ENCODE data around the gene GAS1. TPM values are rescaled to one million over a fixed set of nuclear protein-coding genes. Genes with fewer than 3 reads are reported as not detected.

GAS1 gene
- total RNA-seq, 1 experiment from 2014 or later, result 0.07 TPM

- ChIA-PET POLR2A (no interaction called here), CTCF (no interaction called here), RAD21 (ENCODE audit: low non-redundant PET in 1 of 2, low total read pairs in 2 of 2, uncharacterized antibody in 2 of 2, unreplicated experiment in 2 of 2) (no interaction called here)
- Histone ChIP-seq H3K9ac (ENCODE audit: low read length) (no peak overlapping the region), H3K27me3 (ENCODE audit: insufficient read depth, low read length) (peaks cover 52% of the 10 kb centered on the region), H3K4me3 (replicated peaks in 1 of 2; ENCODE audit: low read depth in 1 of 2, low read length in 2 of 2) (no peak overlapping the region), H3K9me2 (ENCODE audit: insufficient read depth) (no peaks in the 10 kb centered on the region), H3K27ac (ENCODE audit: low read depth, low read length) (no peak overlapping the region), H2AFZ (ENCODE audit: low read depth, low read length, poor library complexity, severe bottlenecking) (no peak overlapping the region), H3K36me3 (ENCODE audit: control insufficient read depth in 1 of 2, insufficient read depth in 2 of 2, low read length in 2 of 2) (no peaks in the 10 kb centered on the region), H3K4me2 (ENCODE audit: low read length) (no peak overlapping the region), H3K9me3 (ENCODE audit: control insufficient read depth in 1 of 2, insufficient read depth in 1 of 2, low read depth in 1 of 2, low read length in 2 of 2) (no peaks in the 10 kb centered on the region), H3K4me1 (ENCODE audit: control insufficient read depth in 1 of 2, insufficient read depth in 2 of 2, low read length in 2 of 2) (no peaks in the 10 kb centered on the region), H3K79me2 (ENCODE audit: insufficient read depth, low read length) (no peaks in the 10 kb centered on the region), H4K20me1 (ENCODE audit: insufficient read depth) (no peaks in the 10 kb centered on the region)
- TF ChIP-seq POLR2A (IDR thresholded peaks at IDR 0.05; ENCODE audit: borderline replicate concordance, extremely low read depth, insufficient read depth, insufficient read length) (no peak), YY1 (IDR thresholded peaks at IDR 0.05; ENCODE audit: extremely low read depth, insufficient replicate concordance, low read depth, low read length) (no peak), ZNF274 (IDR thresholded peaks at IDR 0.05; ENCODE audit: low read depth, low read length) (no peak), EGR1 (IDR thresholded peaks at IDR 0.05; ENCODE audit: low read depth) (no peak), SRF (IDR thresholded peaks at IDR 0.05; ENCODE audit: low read depth) (no peak), SP1 (IDR thresholded peaks at IDR 0.05; ENCODE audit: low read depth) (no peak), TCF7L2 (IDR thresholded peaks at IDR 0.05; ENCODE audit: borderline replicate concordance, extremely low read depth, insufficient read depth, insufficient read length) (no peak), SIN3A (IDR thresholded peaks at IDR 0.05; ENCODE audit: low read depth) (no peak), REST (IDR thresholded peaks at IDR 0.05; ENCODE audit: low read depth) (no peak)
- TF ChIP-seq, protein P1, sequence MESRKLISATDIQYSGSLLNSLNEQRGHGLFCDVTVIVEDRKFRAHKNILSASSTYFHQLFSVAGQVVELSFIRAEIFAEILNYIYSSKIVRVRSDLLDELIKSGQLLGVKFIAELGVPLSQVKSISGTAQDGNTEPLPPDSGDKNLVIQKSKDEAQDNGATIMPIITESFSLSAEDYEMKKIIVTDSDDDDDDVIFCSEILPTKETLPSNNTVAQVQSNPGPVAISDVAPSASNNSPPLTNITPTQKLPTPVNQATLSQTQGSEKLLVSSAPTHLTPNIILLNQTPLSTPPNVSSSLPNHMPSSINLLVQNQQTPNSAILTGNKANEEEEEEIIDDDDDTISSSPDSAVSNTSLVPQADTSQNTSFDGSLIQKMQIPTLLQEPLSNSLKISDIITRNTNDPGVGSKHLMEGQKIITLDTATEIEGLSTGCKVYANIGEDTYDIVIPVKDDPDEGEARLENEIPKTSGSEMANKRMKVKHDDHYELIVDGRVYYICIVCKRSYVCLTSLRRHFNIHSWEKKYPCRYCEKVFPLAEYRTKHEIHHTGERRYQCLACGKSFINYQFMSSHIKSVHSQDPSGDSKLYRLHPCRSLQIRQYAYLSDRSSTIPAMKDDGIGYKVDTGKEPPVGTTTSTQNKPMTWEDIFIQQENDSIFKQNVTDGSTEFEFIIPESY (IDR thresholded peaks at IDR 0.05; ENCODE audit: extremely low read depth, insufficient replicate concordance, low read length), result no peak
- TF ChIP-seq, protein P2, sequence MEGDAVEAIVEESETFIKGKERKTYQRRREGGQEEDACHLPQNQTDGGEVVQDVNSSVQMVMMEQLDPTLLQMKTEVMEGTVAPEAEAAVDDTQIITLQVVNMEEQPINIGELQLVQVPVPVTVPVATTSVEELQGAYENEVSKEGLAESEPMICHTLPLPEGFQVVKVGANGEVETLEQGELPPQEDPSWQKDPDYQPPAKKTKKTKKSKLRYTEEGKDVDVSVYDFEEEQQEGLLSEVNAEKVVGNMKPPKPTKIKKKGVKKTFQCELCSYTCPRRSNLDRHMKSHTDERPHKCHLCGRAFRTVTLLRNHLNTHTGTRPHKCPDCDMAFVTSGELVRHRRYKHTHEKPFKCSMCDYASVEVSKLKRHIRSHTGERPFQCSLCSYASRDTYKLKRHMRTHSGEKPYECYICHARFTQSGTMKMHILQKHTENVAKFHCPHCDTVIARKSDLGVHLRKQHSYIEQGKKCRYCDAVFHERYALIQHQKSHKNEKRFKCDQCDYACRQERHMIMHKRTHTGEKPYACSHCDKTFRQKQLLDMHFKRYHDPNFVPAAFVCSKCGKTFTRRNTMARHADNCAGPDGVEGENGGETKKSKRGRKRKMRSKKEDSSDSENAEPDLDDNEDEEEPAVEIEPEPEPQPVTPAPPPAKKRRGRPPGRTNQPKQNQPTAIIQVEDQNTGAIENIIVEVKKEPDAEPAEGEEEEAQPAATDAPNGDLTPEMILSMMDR (IDR thresholded peaks at IDR 0.05 in 2 of 3, conservative IDR thresholded peaks at IDR 0.05 in 1 of 3; ENCODE audit: borderline replicate concordance in 1 of 3, insufficient read depth in 1 of 3, low read depth in 2 of 3, low read length in 2 of 3), result no peak
- DNase-seq (ENCODE audit: low read depth, low spot score), result no peak
- intact Hi-C loops (cut with micrococcal nuclease), result no loop called here
- no peak for ATAC-seq
- no TSS peak for BruUV-seq (replicated peaks)
Observed at GRCh38 chr9:86902991-86903733, 44.1 kb downstream of the GAS1 start.

All from HCT116 (cell line).